Stimulated activated CD8-positive, alpha-beta memory T cell treated with anti-CD3 and anti-CD28 coated beads, Interleukin-7, amount 100 ng/mL, for 1 hour (primary cell): ENCODE results near the gene ERVV-1.
"Not testable (repeated sequence)": the region's sequence is repeated elsewhere in the genome, so short reads cannot be mapped to it uniquely, and the experiment has no call there.

Source experiments
- DNase-seq, 2 donors: peaks; one replicate each; pipeline ENCODE4 v3.0.0-alpha.2; 2020; ENCODE audit warnings: low read depth in 2 of 2

ERVV-1 gene

GRCh38 chr19:53019684-53020083, 6.0 kb downstream of the ERVV-1 start:
- no peak for DNase-seq

- DNase-seq = not testable (repeated sequence)
These were observed 14.6 kb downstream of the ERVV-1 start for GRCh38 chr19:53028306-53028705.

GRCh38 chr19:53034054-53034453, 20.3 kb downstream of the ERVV-1 start:
- DNase-seq = no peak

GRCh38 chr19:53034948-53035675, 21.4 kb downstream of the ERVV-1 start:
- DNase-seq = no peak

- DNase-seq = no peak
These were observed 23.7 kb downstream of the ERVV-1 start for GRCh38 chr19:53037101-53038097.

GRCh38 chr19:53041366-53041765, 27.6 kb downstream of the ERVV-1 start:
- DNase-seq = no peak

- no peak for DNase-seq
These were observed 31.8 kb downstream of the ERVV-1 start for GRCh38 chr19:53045536-53045935.

- no peak for DNase-seq
These were observed 33.7 kb downstream of the ERVV-1 start for GRCh38 chr19:53047379-53047778.

GRCh38 chr19:53055117-53055516, 41.4 kb downstream of the ERVV-1 start:
- no peak for DNase-seq

GRCh38 chr19:53057904-53058580, 44.3 kb downstream of the ERVV-1 start:
- no peak for DNase-seq
